ENCODE measurements around the gene TMEM14A. TPM values are rescaled to one million over a fixed set of nuclear protein-coding genes. Genes with fewer than 3 reads are reported as not detected.

Gene TMEM14A
- total RNA-seq, 1 donor from 2014 or later: 12.3 TPM

GRCh38 chr6:52686878-52687699 lies 16.2 kb downstream of the TMEM14A start:
- DNase-seq: no peak
- ATAC-seq: no peak
- peaks cover 19% of the 10 kb centered on the region for H3K36me3 ChIP-seq
- no peak for TF ChIP-seq CTCF (IDR thresholded peaks at IDR 0.05)
- intact Hi-C loops (cut with DNase I): no loop called here
- H3K9me3 ChIP-seq: no peaks in the 10 kb centered on the region
- H3K4me3 ChIP-seq: no peak overlapping the region
- no peak overlapping the region for H3K27ac ChIP-seq
- H3K27me3 ChIP-seq: no peaks in the 10 kb centered on the region
- H3K4me1 ChIP-seq: no peaks in the 10 kb centered on the region

- H3K4me3 ChIP-seq: no peak overlapping the region
- no peak for TF ChIP-seq CTCF (IDR thresholded peaks at IDR 0.05)
- no peak for ATAC-seq
- no peak overlapping the region for H3K27ac ChIP-seq
- H3K9me3 ChIP-seq: no peaks in the 10 kb centered on the region
- no peaks in the 10 kb centered on the region for H3K4me1 ChIP-seq
- no peak for DNase-seq
- intact Hi-C loops (cut with DNase I): no loop called here
- H3K36me3 ChIP-seq: no peaks in the 10 kb centered on the region
- no peaks in the 10 kb centered on the region for H3K27me3 ChIP-seq
These were observed 18.9 kb downstream of the TMEM14A start for GRCh38 chr6:52689857-52690256.

GRCh38 chr6:52691718-52692117 lies 20.8 kb downstream of the TMEM14A start:
- no peak for ATAC-seq

GRCh38 chr6:52693773-52694172 lies 22.9 kb downstream of the TMEM14A start:
- no peak for ATAC-seq
- Histone ChIP-seq H3K9me3 (no peaks in the 10 kb centered on the region), H3K36me3 (no peaks in the 10 kb centered on the region), H3K27ac (no peak overlapping the region), H3K4me3 (no peak overlapping the region), H3K4me1 (no peaks in the 10 kb centered on the region), H3K27me3 (peaks cover 3% of the 10 kb centered on the region)
- TF ChIP-seq CTCF (IDR thresholded peaks at IDR 0.05): no peak
- DNase-seq: no peak
- intact Hi-C loops (cut with DNase I): no loop called here

More at GRCh38 chr6:52691718-52692117, 20.8 kb downstream of the TMEM14A start:
- intact Hi-C loops (cut with DNase I): no loop called here
- Histone ChIP-seq H3K4me1 (no peaks in the 10 kb centered on the region), H3K4me3 (no peak overlapping the region), H3K27ac (no peak overlapping the region), H3K36me3 (no peaks in the 10 kb centered on the region), H3K27me3 (no peaks in the 10 kb centered on the region), H3K9me3 (no peaks in the 10 kb centered on the region)
- no peak for DNase-seq
- no peak for TF ChIP-seq CTCF (IDR thresholded peaks at IDR 0.05)

GRCh38 chr6:52694404-52694803 lies 23.5 kb downstream of the TMEM14A start:
- Histone ChIP-seq H3K9me3 (no peaks in the 10 kb centered on the region), H3K4me1 (no peaks in the 10 kb centered on the region), H3K4me3 (no peak overlapping the region), H3K27ac (no peak overlapping the region), H3K36me3 (no peaks in the 10 kb centered on the region), H3K27me3 (peaks cover 3% of the 10 kb centered on the region)
- intact Hi-C loops (cut with DNase I): no loop called here
- DNase-seq: no peak
- TF ChIP-seq CTCF (IDR thresholded peaks at IDR 0.05): no peak
- ATAC-seq: no peak

All from upper lobe of right lung (tissue), 1 donor.